K562 (cell line): ENCODE measurements around the gene CXCL17. TPM values are rescaled to one million over a fixed set of nuclear protein-coding genes. Genes with fewer than 3 reads are reported as not detected.

Experiments used
- ATAC-seq: fragments of 200-7000 bp; cut with Tn5 transposase; 3 replicates; pipeline ENCODE4 v1.9.1; 2020; ENCODE audit warnings: moderate library complexity
- BruUV-seq: library from RNA; stranded (reverse); fragments of 400-500 nt; replicated peaks from 2 replicates; lab custom pipeline; 2021; lab: Mats Ljungman, UMichigan
- CTCF ChIA-PET: fragments of 300-600 bp; formaldehyde crosslinking; extraction: SDS; loops from one replicate; lab custom pipeline; 2021; ENCODE audit warnings: low intra/inter-chr PET ratio; lab: Yijun Ruan, JAX
- POLR2A ChIA-PET: fragments of 300-600, 350-650 bp; sonication (Branson Sonifier 250); formaldehyde crosslinking; extraction: SDS; loops from one replicate; lab custom pipeline; 2021; ENCODE audit warnings: antibody characterized with exemption, inconsistent platforms; lab: Yijun Ruan, JAX
- DNase-seq, 4 experiments: peaks; one replicate each; pipeline versions ENCODE4 v3.0.0 to v3.0.0-alpha.2; 2011 to 2018; ENCODE audit warnings: low spot score in 3 of 4, mixed read lengths in 3 of 4; ENCODE audit errors: extremely low read depth in 1 of 4
- FAIRE-seq: peaks from 2 replicates; lab custom pipeline; 2011; peaks lifted over from hg19 to GRCh38; lab: Jason Lieb, UNC
- H2AFZ ChIP-seq: 2 replicates; pipeline ENCODE4 v1.6.0; 2011; ENCODE audit warnings: low read depth, low read length, control low read depth, inconsistent platforms
- H3K27ac ChIP-seq: fragments of 200-600 bp; 3 replicates; pipeline ENCODE4 v1.8.0; 2011; ENCODE audit warnings: low read depth, mild to moderate bottlenecking, control low read depth, inconsistent platforms, low read length, moderate library complexity, mixed read lengths; ENCODE audit errors: extremely low read depth
- H3K27me3 ChIP-seq, 2 experiments: fragments of 300-600 bp in 1 of 2; 2 replicates in 1 of 2; 3 replicates in 1 of 2; pipeline versions ENCODE4 v1.6.0 to v1.8.0; 2011; ENCODE audit warnings: inconsistent platforms in 2 of 2, low read length in 2 of 2, mild to moderate bottlenecking in 1 of 2, mixed read lengths in 1 of 2, moderate library complexity in 1 of 2; ENCODE audit not compliant: control insufficient read depth in 2 of 2, insufficient read depth in 2 of 2
- H3K36me3 ChIP-seq: fragments of 300-600 bp; 3 replicates; pipeline ENCODE4 v1.8.0; 2011; ENCODE audit warnings: mild to moderate bottlenecking, low read length, inconsistent platforms; ENCODE audit not compliant: control insufficient read depth, insufficient read depth
- H3K4me1 ChIP-seq, 2 experiments: fragments of 200-600 bp in 1 of 2; replicated peaks in 1 of 2; 2 replicates in 1 of 2; 3 replicates in 1 of 2; pipeline versions ENCODE4 v1.5.1 to v1.8.0; 2011; ENCODE audit warnings: inconsistent platforms in 2 of 2, low read length in 2 of 2, mild to moderate bottlenecking in 1 of 2, mixed read lengths in 1 of 2, moderate library complexity in 1 of 2; ENCODE audit not compliant: control insufficient read depth in 2 of 2, insufficient read depth in 2 of 2
- H3K4me2 ChIP-seq: 2 replicates; pipeline ENCODE4 v1.6.1; 2011; ENCODE audit warnings: low read length, control low read depth, inconsistent platforms, mixed read lengths; ENCODE audit not compliant: insufficient read depth
- H3K4me3 ChIP-seq: fragments of 200-600 bp; sonication (generic), shearing (Covaris generic); 2 replicates; pipeline ENCODE4 v1.5.1; 2016; ENCODE audit warnings: control low read depth, inconsistent platforms
- H3K79me2 ChIP-seq: fragments of 200-600 bp; 3 replicates; pipeline ENCODE4 v1.8.0; 2011; ENCODE audit warnings: low read length, inconsistent platforms; ENCODE audit not compliant: control insufficient read depth, insufficient read depth
- H3K9ac ChIP-seq, 2 experiments: 2 replicates each; pipeline versions ENCODE4 v1.6.0 to v1.6.1; 2011; ENCODE audit warnings: low read depth in 2 of 2, low read length in 2 of 2, control low read depth in 1 of 2, inconsistent platforms in 1 of 2, mild to moderate bottlenecking in 1 of 2, mixed read lengths in 1 of 2; ENCODE audit not compliant: insufficient read depth in 1 of 2
- H3K9me1 ChIP-seq: one replicate; pipeline ENCODE4 v1.6.0; 2011; ENCODE audit warnings: inconsistent platforms, mild to moderate bottlenecking, low read length, moderate library complexity; ENCODE audit not compliant: control insufficient read depth, insufficient read depth
- H3K9me3 ChIP-seq: replicated peaks from 2 replicates; pipeline ENCODE4 v1.5.1; 2011; ENCODE audit warnings: low read depth, low read length, inconsistent platforms; ENCODE audit not compliant: control insufficient read depth, insufficient read depth
- H4K20me1 ChIP-seq: replicated peaks from 2 replicates; pipeline ENCODE4 v1.6.1; 2011; ENCODE audit warnings: low read length, inconsistent platforms, mixed read lengths; ENCODE audit not compliant: control insufficient read depth, insufficient read depth
- GABPB1 ChIP-seq: sonication (generic); formaldehyde crosslinking; IDR thresholded peaks from 2 replicates; pipeline ENCODE4 v1.8.0; 2022; ENCODE audit warnings: mild to moderate bottlenecking, missing genetic modification reagents
- MAZ ChIP-seq, 2 experiments: fragments of 450-650 bp in 1 of 2; sonication (generic) in 1 of 2; formaldehyde crosslinking; IDR thresholded peaks in 1 of 2; conservative IDR thresholded peaks in 1 of 2; 2 replicates each; pipeline versions ENCODE4 v1.4.0 to v1.5.0; 2020; ENCODE audit warnings: mild to moderate bottlenecking in 1 of 2, missing genetic modification reagents in 1 of 2
- NCOR1 ChIP-seq: fragments of 450-650 bp; IDR thresholded peaks from 2 replicates; pipeline ENCODE4 v1.6.1; 2016; ENCODE audit warnings: mild to moderate bottlenecking, moderate library complexity
- PCBP1 ChIP-seq: fragments of 200-400 bp; formaldehyde crosslinking; IDR thresholded peaks from 2 replicates; pipeline ENCODE4 v1.6.1; 2018; ENCODE audit warnings: mild to moderate bottlenecking, low read depth, low read length; ENCODE audit not compliant: poor library complexity, severe bottlenecking
- WGBS: fragments of 100-300 bp; shearing (Covaris generic); methylation state at CpG from one replicate; pipeline ENCODE4 v1.1.6; 2016; ENCODE audit warnings: low coverage, mixed read lengths; ENCODE audit not compliant: insufficient coverage; ENCODE audit errors: missing lambda C conversion rate; 5-methylcytosine and 5-hydroxymethylcytosine counted together
- in situ Hi-C: fragments of 300-500 bp; cut with MboI; formaldehyde crosslinking; loops from 4 replicates; pipeline ENCODE4 v1.15.0; 2018; ENCODE audit warnings: inconsistent platforms, mixed read lengths
- intact Hi-C: fragments of 100-400 bp; cut with micrococcal nuclease; formaldehyde crosslinking; loops from 2 replicates; pipeline ENCODE4 v1.14.2; 2022
- polyA plus RNA-seq, 8 experiments: library from polyadenylated mRNA; depleted of rRNA in 4 of 8; stranded (reverse) in 5 of 8; unstranded in 3 of 8; fragments of >200 nt; fragmentation: Nextera tagmentation in 2 of 8; fragmentation: Illumina TruSeq in 1 of 8; extraction: Ambion mirVana in 2 of 8; extraction: Trizol in 1 of 8; gene quantifications; 2 replicates each; pipeline versions ENCODE4 v1.2.1 to v1.2.3, GENCODE V29; 2011 to 2014; ENCODE audit warnings: inconsistent platforms in 1 of 8, missing spikeins in 1 of 8
- total RNA-seq, 7 experiments: library from RNA; depleted of rRNA in 6 of 7; stranded (reverse); fragments of >200 nt in 6 of 7; fragmentation: Illumina TruSeq in 2 of 7; extraction: Trizol in 2 of 7; gene quantifications; 2 replicates each; pipeline versions ENCODE4 v1.2.1 to v1.2.3, GENCODE V29; 2011 to 2021; ENCODE audit warnings: low replicate concordance in 1 of 7
- TF ChIP-seq, protein P1 (sequence below): fragments of 250-450 bp; sonication (Bioruptor Pico); IDR thresholded peaks from 2 replicates; pipeline ENCODE4 v1.5.0; 2022; ENCODE audit warnings: mild to moderate bottlenecking

The CXCL17 gene
- total and polyA plus RNA-seq, 9 of the 15 experiments (the other 6 are each of a cell fraction or from before 2014, with no cell fraction given): 0.10 to 0.15 TPM; not detected in 7

DNA sequence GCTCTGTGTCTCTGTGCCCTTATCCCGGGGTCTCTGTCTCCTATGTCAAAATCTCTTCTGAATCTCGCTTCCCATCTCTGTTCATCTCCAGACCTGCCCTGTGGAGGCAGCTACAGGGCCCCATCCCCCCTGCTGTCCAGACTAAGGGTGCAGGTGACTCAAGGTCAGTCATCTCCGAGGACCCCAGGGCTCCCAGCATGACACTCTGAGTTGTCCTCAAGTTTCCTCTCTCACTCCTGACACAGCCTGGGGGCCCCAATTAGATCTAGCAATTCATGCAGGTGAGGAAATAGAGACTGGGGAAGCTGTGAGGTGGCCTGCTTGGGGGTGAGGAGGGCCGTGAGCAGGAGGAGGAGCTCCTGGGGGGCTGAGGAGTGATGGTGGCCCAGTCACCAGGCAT lies 50.6 kb downstream of the CXCL17 start:
- BruUV-seq: no TSS peak
- in situ Hi-C loops: no loop called here
- TF ChIP-seq MAZ (CRISPR knock-in tag; conservative IDR thresholded peaks at IDR 0.05 in 1 of 2, IDR thresholded peaks at IDR 0.05 in 1 of 2) (no peak), GABPB1 (CRISPR knock-in tag) (no peak), PCBP1 (no peak), NCOR1 (no peak)
- TF ChIP-seq, protein P1, sequence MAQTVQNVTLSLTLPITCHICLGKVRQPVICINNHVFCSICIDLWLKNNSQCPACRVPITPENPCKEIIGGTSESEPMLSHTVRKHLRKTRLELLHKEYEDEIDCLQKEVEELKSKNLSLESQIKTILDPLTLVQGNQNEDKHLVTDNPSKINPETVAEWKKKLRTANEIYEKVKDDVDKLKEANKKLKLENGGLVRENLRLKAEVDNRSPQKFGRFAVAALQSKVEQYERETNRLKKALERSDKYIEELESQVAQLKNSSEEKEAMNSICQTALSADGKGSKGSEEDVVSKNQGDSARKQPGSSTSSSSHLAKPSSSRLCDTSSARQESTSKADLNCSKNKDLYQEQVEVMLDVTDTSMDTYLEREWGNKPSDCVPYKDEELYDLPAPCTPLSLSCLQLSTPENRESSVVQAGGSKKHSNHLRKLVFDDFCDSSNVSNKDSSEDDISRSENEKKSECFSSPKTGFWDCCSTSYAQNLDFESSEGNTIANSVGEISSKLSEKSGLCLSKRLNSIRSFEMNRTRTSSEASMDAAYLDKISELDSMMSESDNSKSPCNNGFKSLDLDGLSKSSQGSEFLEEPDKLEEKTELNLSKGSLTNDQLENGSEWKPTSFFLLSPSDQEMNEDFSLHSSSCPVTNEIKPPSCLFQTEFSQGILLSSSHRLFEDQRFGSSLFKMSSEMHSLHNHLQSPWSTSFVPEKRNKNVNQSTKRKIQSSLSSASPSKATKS (CRISPR knock-in tag): no peak
- Histone ChIP-seq H3K4me1 (peaks cover 9 to 21% of the 10 kb centered on the region in 2 experiments), H3K9me1 (no peaks in the 10 kb centered on the region), H3K9me3 (no peaks in the 10 kb centered on the region), H3K27ac (no peak overlapping the region), H3K4me2 (no peak overlapping the region), H3K36me3 (no peaks in the 10 kb centered on the region), H4K20me1 (no peaks in the 10 kb centered on the region), H2AFZ (no peak overlapping the region), H3K9ac (no peak overlapping the region), H3K79me2 (peaks cover 1% of the 10 kb centered on the region; the same call in 1 of the 3 replicates), H3K27me3 (peaks cover 22 to 29% of the 10 kb centered on the region in 2 experiments), H3K4me3 (no peak overlapping the region)
- no peak for ATAC-seq
- DNase-seq: no peak
- ChIA-PET CTCF (no interaction called here), POLR2A (interaction anchor here (0.6 to 0.7 kb wide), 2 partner anchors 39 to 1898 kb away, joined by 4 read pairs; no protein-coding TSS in a partner anchor)
- no peak for FAIRE-seq
- intact Hi-C loops: no loop called here
- 9% methylated on average over 4 of the region's 4 CpGs for WGBS
